Activated T-cell treated with anti-CD3 and anti-CD28 coated beads, Interleukin-2, amount 50 U/mL, for 4 hours (primary cell): Measurements from ENCODE around the gene TBC1D8. TPM values are rescaled to one million over a fixed set of nuclear protein-coding genes. Genes with fewer than 3 reads are reported as not detected.

Experiments used
- ATAC-seq, 2 donors: fragments of 200-7000 bp; cut with Tn5 transposase; one replicate each; pipeline ENCODE4 v1.10.0; 2021
- DNase-seq: peaks from one replicate; pipeline ENCODE4 v3.0.0-alpha.2; 2020
- H3K27me3 Mint-ChIP-seq: one replicate; pipeline ENCODE4 v1.8.0; 2021; ENCODE audit warnings: low read depth, mixed read lengths
- H3K36me3 Mint-ChIP-seq: one replicate; pipeline ENCODE4 v1.8.0; 2022; ENCODE audit warnings: mixed read lengths; ENCODE audit not compliant: insufficient read depth
- H3K4me1 Mint-ChIP-seq: one replicate; pipeline ENCODE4 v1.8.0; 2021; ENCODE audit warnings: low read depth, mixed read lengths
- H3K4me3 Mint-ChIP-seq: one replicate; pipeline ENCODE4 v1.8.0; 2021; ENCODE audit warnings: mild to moderate bottlenecking, moderate library complexity, mixed read lengths
- H3K9me3 Mint-ChIP-seq: one replicate; pipeline ENCODE4 v1.8.0; 2021; ENCODE audit warnings: mixed read lengths
- total RNA-seq, 3 donors: library from RNA; stranded (reverse); gene quantifications; one replicate each; pipeline ENCODE4 v1.2.1, GENCODE V29; 2021

TBC1D8 gene
- total RNA-seq, 3 donors from 2014 or later: 0.58 to 1.1 (median 0.68) TPM

DNA sequence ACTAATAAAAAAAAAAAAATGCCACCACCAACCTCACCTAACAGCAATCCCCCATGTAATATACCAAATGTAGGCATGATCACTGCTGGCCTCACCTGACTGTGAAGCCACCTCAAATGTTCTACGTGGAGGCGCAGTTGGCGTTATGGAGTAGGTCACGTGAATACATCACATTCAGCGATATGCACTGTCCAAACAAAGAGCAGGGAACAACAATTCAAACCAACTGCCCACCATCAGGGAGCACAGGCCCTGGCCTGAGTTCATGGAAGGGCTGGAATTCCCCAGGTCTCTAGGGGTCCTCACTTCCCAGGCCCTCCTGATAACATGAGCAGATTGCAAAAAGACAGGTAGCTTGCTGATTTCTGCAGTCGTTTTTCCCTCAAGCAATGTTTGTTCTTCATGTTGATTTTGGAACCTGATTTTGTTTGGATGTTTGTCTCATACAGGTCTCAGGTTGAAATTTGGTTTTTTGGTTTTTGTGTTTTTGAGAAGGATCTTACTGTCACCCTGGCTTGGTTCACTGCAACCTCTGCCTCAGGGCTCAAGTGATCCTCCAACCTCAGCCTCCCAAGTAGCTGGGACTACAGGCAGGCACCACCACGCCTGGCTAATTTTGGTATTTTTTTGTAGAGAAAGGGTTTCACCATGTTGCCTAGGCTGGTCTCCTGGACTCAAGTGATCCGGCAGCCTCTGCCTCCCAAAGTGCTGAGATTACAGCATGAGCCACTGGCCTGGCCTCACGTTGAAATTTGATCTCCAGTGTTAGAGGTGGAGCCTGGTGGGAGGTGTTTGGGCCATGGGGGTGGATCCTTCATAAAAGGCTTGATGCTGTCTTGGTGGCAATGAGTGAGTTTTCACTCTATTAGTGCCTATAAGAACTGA lies 15.5 kb downstream of the TBC1D8 start:
- DNase-seq (no peak), ATAC-seq (no peak)
- Mint-ChIP-seq H3K27me3 (peaks cover 19% of the 10 kb centered on the region), H3K36me3 (peaks cover 5% of the 10 kb centered on the region), H3K4me3 (no peak overlapping the region), H3K9me3 (peaks cover 4% of the 10 kb centered on the region), H3K4me1 (no peaks in the 10 kb centered on the region)

DNA sequence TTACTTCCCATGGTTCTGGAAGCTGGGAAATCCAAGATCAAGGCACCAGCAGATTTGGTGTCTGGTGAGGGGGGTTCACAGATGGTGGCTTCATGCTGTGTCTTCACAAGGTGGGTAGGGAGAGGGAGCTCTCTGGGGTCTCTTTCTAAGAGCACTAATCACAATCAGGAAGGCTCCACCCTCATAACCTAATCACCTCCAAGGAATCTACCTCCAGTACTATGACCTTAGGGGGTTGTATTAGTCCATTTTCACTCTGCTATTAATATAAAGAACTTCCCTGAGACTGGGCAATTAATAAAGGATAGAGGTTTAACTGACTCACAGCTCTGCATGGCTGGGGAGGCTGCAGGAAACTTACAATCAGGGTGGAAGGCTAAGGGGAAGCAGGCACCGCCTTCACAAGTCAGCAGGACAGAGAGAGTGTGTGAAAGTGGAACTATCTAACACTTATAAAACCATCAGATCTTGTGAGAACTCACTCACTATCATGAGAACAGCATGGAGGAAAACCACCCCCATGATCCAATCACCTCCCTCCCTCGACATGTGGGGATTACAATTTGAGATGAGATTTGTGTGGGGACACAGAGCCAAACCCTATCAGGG lies 17.6 kb downstream of the TBC1D8 start:
- DNase-seq (no peak), ATAC-seq (no peak)
- Mint-ChIP-seq H3K27me3 (peaks cover 6% of the 10 kb centered on the region), H3K36me3 (no peaks in the 10 kb centered on the region), H3K4me3 (no peak overlapping the region), H3K4me1 (no peaks in the 10 kb centered on the region), H3K9me3 (no peaks in the 10 kb centered on the region)

DNA sequence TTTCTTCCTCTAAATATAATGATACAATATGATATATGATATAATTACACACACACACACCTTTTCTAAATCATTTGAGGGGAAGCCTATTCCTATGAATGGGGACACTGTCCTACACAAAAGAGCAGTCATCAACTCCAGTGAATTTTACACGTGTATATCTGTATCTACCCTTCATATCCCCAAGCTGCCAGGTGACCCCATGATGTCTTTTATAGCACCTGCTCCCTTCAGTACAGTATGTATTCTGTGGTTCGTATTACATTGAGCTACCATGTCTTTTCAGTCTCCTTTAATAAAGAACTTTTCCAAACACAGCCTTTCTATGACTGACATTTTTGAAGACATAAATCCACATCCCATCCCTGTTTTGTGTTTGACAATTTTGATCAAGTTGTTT lies 19.0 kb downstream of the TBC1D8 start:
- H3K4me3 Mint-ChIP-seq: no peak overlapping the region
- H3K36me3 Mint-ChIP-seq: no peaks in the 10 kb centered on the region
- no peaks in the 10 kb centered on the region for H3K9me3 Mint-ChIP-seq
- DNase-seq: no peak
- H3K27me3 Mint-ChIP-seq: peaks cover 2% of the 10 kb centered on the region
- H3K4me1 Mint-ChIP-seq: no peaks in the 10 kb centered on the region
- ATAC-seq: no peak

DNA sequence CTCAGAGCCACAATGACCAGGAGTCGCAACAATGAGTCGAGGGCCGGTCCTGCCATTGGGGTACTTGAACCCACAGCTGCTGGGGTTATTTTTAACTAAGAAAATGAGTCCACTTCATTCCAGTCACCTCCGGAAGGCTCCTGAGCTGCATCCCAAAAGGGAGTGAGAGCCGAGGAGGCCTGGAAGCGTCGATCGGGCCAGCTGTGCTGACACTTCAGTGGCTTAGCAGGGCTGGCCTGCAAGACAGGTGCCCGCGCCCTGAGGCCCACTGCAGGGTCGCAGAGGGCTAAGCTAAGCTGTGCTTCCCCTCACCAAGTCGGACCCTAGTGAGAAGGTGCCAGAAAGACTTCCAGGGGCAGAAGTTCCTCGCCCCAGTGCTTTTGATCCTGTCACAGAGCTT lies 21.1 kb downstream of the TBC1D8 start:
- peaks cover 6% of the 10 kb centered on the region for H3K4me1 Mint-ChIP-seq
- no peaks in the 10 kb centered on the region for H3K36me3 Mint-ChIP-seq
- no peaks in the 10 kb centered on the region for H3K9me3 Mint-ChIP-seq
- ATAC-seq (no peak), DNase-seq (no peak)
- peaks cover 5% of the 10 kb centered on the region for H3K27me3 Mint-ChIP-seq
- no peak overlapping the region for H3K4me3 Mint-ChIP-seq

DNA sequence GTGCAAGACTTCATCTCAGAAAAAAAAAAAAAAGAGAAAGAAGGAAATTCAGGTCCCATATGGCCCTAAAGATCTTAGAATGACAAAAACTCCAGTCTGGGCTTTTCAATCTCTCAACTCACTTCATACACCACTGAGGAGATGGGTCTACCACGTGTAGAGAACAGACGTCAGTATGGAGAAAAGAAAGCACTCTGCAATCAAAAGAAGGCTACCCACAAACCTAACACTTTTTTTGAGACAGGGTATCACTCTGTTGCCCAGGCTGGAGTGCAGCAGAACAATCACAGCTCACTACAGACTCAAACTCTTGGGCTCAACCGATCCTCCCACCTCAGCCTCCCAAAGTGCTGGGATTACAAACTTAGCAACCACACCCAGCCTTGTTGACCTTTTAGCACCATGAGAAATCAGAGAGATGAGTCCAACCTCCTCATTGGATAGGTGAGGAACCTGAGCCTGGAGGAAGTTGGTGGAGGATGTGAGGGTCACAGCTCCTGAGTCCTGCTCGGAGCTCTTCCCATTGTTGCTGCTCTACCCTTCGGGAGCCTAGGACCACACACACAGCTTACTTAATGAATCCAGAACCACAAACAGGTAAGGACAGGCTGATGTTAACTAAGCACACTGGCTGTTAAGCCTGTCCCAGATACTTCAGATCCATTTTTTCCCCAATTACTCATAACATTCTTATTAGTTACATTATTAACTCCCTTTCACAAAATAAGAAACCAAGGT lies 23.7 kb downstream of the TBC1D8 start:
- H3K36me3 Mint-ChIP-seq: no peaks in the 10 kb centered on the region
- H3K4me1 Mint-ChIP-seq: peaks cover 11% of the 10 kb centered on the region
- no peaks in the 10 kb centered on the region for H3K9me3 Mint-ChIP-seq
- H3K4me3 Mint-ChIP-seq: no peak overlapping the region
- no peak for DNase-seq
- no peak for ATAC-seq
- peaks cover 10% of the 10 kb centered on the region for H3K27me3 Mint-ChIP-seq

DNA sequence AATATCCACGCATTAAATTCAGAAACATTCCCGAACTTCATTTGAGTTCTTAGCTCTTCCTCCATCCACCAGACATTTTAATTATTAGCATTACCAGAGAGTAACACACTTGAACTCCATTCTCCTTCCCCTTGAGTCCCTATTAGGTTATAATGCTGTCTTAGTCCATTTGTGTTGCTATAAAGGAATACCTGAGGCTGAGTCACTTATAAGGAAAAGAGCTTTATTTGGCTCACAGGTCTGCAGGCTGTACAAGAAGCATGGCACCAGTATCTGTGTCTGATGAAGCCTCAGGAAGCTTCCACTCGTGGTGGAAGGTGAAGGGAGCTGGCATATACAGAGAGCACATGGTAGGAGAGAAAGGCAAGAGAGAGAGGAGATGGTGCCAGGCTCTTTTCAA lies 25.4 kb downstream of the TBC1D8 start:
- no peaks in the 10 kb centered on the region for H3K36me3 Mint-ChIP-seq
- no peak for ATAC-seq
- peaks cover 10% of the 10 kb centered on the region for H3K27me3 Mint-ChIP-seq
- no peak for DNase-seq
- H3K9me3 Mint-ChIP-seq: no peaks in the 10 kb centered on the region
- H3K4me1 Mint-ChIP-seq: peaks cover 11% of the 10 kb centered on the region
- no peak overlapping the region for H3K4me3 Mint-ChIP-seq

DNA sequence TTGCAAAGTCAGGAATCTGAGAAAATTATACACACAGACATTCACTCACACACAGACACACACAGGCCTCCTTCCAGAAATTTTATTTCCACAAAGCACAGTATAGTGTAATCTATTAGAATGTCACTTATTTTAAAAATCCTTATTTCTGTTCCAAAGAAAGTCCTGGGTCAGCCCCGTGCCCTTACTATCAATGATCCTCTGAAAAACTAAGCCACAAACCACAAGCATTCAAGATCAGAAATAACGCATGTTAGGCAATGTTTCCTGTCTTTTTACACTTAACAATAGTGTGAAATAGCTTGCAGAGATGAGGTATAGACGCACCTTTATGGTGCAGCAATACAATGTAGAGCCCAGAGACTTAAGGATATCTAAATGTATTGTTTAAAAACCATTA lies 25.8 kb downstream of the TBC1D8 start:
- DNase-seq (no peak), ATAC-seq (no peak)
- Mint-ChIP-seq H3K27me3 (peaks cover 11% of the 10 kb centered on the region), H3K4me1 (peaks cover 11% of the 10 kb centered on the region), H3K36me3 (no peaks in the 10 kb centered on the region), H3K9me3 (no peaks in the 10 kb centered on the region), H3K4me3 (no peak overlapping the region)

DNA sequence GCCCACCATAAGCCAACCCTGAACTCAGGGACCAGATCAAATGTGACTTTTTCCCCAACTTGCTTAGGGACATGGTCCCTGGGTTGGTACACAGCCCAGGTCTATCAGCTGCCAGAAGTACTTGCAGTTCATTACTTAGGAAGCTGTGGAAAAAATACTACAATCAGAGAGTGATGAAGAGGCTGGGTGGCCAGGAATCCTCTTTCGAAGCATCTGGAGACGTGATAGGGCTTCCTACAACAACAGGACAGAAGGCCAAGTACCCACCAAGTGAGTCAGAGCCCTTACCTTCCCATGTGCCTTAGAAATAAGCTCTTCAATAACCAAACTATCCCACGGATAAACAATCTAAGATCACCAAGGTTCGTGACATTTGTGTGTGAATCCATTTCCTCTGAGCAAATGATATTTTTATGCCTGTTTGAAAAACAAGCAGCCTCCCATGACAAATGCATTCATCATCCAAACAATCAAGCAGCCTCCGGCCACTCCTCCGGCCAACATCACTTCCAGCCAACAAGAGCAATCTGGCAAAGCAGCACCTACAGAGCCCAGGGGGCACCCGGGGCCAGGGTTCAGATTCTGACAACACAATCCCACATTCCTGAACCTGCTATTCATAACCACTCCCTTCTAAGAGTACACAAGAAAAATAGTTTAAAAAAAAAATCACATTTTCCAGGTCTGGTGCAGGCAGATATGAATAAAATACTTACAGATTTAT lies 26.4 kb downstream of the TBC1D8 start:
- no peaks in the 10 kb centered on the region for H3K36me3 Mint-ChIP-seq
- H3K9me3 Mint-ChIP-seq: no peaks in the 10 kb centered on the region
- no peak overlapping the region for H3K4me3 Mint-ChIP-seq
- ATAC-seq (no peak), DNase-seq (no peak)
- H3K27me3 Mint-ChIP-seq: peaks cover 11% of the 10 kb centered on the region
- H3K4me1 Mint-ChIP-seq: peaks cover 11% of the 10 kb centered on the region

DNA sequence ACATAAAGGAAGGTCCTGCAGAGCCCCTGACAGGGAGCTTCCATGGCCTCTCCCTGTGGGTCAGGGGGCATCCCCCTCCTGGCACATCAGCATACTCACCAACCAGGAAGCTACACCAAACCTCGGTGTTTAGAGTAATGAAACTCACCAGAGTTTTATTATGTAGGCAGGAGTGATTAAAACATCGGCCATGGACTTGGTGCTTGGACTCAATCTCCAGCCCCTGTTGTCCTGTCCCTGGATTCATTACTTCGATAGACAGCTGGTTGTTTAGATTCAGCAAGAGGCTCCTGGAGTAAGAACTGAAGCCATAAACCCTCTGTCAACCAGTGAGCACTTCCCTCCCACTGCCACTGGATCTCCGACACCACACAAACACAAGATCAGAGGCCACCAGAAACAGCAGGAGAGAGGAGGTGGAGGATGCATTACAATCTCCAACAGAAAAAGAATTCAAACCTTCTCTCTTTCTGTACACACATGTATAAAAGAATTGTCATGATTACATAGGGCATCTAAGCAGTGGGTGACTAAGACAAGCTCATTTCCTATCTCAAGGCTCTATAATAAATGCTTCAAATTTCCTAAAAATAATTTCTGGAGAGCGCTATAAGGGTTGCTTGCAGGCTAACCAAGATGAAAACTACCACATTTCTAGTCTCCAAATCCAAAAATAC lies 27.2 kb downstream of the TBC1D8 start:
- DNase-seq (no peak), ATAC-seq (no peak)
- peaks cover 11% of the 10 kb centered on the region for H3K4me1 Mint-ChIP-seq
- no peaks in the 10 kb centered on the region for H3K36me3 Mint-ChIP-seq
- H3K27me3 Mint-ChIP-seq: peaks cover 11% of the 10 kb centered on the region
- H3K9me3 Mint-ChIP-seq: no peaks in the 10 kb centered on the region
- H3K4me3 Mint-ChIP-seq: no peak overlapping the region

DNA sequence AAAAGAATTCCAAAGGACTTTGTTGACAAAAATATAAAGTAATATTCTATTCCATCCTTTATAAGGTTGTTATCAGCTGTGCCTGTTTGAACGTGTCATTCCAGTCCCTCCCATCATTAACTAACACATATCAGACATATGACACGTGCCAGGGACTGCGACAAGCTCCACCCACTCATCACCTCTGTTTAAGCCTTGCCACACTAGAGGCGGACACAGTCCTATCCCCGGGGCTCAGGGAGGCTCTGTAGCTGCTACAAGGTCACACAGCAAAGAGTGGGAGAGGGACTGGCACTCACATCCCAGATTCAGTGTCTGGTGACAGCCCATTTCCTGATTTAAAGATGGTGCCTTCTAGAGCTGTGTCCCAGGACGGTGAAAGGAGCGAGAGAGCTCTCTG lies 30.0 kb downstream of the TBC1D8 start:
- Mint-ChIP-seq H3K4me1 (peaks cover 11% of the 10 kb centered on the region), H3K27me3 (peaks cover 9% of the 10 kb centered on the region), H3K9me3 (no peaks in the 10 kb centered on the region), H3K36me3 (no peaks in the 10 kb centered on the region), H3K4me3 (no peak overlapping the region)
- DNase-seq (no peak), ATAC-seq (no peak)

DNA sequence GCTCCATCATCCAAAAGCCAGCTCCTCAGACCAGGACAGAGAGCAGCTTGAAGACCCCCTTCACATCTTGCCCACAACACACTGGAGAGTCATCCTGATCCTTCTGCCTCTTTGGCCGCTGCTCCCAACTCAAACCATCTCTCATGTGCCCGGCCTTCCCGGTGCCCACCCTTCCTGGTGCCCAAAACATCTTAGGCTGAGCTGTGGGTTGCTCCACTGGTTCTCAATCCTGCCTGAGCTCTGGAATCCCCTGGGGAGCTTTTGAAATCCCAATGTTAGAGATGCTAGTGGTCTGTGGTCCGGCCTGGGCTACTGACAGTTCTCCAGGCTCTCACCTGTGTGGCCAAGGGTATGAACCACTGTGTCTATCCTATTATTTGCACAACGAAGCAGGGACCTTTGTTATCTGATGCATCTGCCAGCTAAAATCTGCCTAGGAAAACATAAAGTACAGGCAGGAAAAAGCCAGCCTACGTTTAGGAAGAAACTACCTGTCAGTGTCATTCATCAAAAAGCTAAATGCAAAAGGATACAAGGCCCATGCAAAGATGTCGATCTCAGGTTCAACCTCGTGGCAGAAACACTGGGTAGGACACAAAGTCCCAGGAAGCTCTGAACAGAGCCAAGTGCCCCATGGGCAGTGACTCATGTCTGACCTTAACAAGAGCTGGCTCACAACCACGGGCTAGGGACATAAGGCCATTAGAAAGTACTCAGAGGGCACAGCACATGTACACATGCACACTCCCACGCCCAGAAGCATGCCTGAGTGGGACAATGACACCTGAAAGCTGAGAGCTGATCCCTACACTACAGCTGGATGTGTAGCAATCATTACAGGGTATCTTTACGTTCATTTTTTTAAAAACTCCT lies 30.8 kb downstream of the TBC1D8 start:
- Mint-ChIP-seq H3K4me1 (peaks cover 5% of the 10 kb centered on the region), H3K27me3 (peaks cover 6% of the 10 kb centered on the region), H3K9me3 (no peaks in the 10 kb centered on the region), H3K36me3 (no peaks in the 10 kb centered on the region), H3K4me3 (no peak overlapping the region)
- ATAC-seq (no peak), DNase-seq (no peak)

DNA sequence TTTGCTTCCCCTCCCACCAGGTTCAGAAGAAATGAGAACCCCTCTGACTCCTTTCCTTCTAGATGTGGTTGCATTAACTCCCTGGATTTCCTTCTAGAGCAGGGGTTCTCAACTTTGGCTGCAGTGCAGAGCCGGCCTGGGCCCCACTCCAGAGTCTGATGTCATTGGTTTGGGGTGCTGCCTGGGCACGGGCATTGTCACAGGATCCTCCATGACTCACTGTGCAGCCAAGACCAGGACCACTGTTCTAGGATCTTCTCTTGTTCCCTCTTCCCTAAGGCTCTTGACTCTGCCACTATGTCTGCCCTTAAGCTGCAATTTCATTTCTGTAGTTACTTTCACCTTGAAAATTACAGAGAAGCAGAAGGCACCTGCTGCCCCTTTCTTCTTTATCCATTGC lies 31.8 kb downstream of the TBC1D8 start:
- Mint-ChIP-seq H3K4me1 (no peaks in the 10 kb centered on the region), H3K4me3 (no peak overlapping the region), H3K27me3 (peaks cover 2% of the 10 kb centered on the region), H3K36me3 (no peaks in the 10 kb centered on the region), H3K9me3 (no peaks in the 10 kb centered on the region)
- no peak for ATAC-seq
- DNase-seq: no peak
